SK-N-MC (cell line): ENCODE results near the gene GNG4.

Source experiments
- EZH2 ChIP-seq: fragments of 200-600 bp; sonication (generic); IDR thresholded peaks from one replicate; pipeline ENCODE4 v1.6.1; 2017; ENCODE audit warnings: antibody characterized with exemption
- POLR2AphosphoS5 ChIP-seq: IDR thresholded peaks from 2 replicates; pipeline ENCODE4 v1.6.1; 2012; ENCODE audit warnings: mild to moderate bottlenecking, low read depth, low read length, borderline replicate concordance

GRCh38 chr1:235646463-235646862 is 3.1 kb downstream of the GNG4 start:
- TF ChIP-seq POLR2AphosphoS5 (no peak), EZH2 (no peak)
